ENCODE data around the gene TUBAL3.

The TUBAL3 gene

GRCh38 chr10:5404208-5405041 lies at the start of gene TUBAL3:
TUBAL3 (minus strand) TSS chr10:5404828; CDS start chr10:5404792, 36 bp downstream.
- no peak for FAIRE-seq

DNA sequence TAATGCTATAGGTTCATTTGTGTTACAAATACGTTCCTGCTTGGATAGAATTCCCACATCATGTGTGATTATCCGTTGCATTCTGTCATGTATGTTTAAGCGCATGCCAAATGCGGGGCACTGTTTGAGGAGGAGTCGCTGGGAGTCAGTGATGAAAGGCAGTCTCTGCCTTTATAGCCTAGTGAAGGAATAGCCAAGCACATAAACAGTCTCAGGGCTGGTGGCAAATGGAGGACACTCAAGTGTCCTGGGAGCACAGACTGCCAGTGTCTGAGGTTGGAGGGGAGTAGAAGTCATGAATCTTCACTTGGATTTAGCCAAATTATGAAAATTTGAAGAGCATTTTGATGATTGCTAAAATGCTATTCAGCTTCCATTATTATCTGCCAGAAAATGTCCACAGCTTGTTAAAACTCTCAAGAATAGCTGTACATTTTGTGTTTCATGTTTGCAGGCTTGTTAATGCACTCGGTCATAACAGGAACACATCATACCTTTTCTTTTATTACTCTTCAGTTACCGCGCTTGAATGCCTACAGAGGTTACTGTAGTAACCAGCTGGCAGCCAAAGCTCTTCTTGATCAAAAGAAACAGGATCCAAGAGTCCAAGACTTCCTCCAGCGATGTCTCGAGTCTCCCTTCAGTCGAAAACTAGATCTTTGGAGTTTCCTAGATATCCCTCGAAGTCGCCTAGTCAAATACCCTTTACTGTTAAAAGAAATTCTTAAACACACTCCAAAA lies 49.3 kb upstream of the TUBAL3 start:
- no peak for FAIRE-seq

DNA sequence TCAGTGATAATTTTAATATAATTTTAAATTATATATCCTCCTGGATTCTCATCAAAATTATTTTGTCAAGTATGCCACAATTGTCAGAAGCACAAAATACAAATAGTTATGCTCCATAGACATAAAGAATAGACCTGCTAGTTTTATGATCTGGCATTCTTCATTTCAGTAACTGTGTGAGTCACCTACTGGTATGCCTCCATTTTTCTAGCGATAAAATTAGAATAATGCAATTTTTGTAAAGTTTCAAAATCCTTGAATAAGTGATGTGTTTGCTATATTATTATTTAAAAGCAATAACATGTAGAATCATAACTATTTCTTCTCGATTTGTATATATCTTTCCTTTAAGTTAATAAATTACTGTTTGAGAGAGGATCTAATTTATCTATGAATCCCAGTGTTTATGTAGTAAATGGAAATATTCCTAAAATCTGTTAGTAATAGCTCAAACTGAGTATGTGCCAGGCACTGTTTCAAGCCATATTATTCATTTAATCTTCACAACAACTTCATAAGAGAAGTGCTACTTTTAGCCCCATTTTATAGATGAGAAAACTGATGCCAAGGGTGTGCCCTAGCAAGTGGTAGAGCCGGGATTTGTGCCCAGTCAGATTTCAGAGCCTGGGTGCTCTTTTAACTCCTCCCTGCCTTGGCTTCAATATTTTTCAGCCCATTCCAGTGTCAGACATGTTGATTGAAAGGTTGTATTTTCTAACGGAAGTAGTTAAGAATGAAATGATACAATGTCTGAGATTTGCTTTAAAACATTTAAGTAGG lies 46.2 kb upstream of the TUBAL3 start:
- FAIRE-seq, result peak; percentile 9

DNA sequence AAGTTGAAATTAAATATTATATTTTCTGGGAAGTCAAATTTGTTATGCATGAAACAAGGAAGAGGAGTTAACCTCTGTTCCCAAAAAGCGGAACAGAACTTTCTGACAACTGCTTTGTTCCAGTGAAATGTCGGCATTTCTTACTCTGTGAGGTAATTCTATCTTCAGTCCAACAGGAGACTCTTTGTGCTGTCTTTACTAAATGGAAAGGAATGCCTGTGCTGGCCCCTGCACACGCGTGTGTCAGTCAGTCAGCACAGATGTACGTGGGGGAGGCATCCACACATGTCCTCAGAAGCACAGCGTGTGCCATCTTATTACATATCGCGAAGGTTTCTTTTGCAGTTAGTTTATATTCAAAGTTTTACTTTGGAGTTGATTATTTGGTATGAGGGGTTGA lies 45.2 kb upstream of the TUBAL3 start:
- FAIRE-seq, result no peak

DNA sequence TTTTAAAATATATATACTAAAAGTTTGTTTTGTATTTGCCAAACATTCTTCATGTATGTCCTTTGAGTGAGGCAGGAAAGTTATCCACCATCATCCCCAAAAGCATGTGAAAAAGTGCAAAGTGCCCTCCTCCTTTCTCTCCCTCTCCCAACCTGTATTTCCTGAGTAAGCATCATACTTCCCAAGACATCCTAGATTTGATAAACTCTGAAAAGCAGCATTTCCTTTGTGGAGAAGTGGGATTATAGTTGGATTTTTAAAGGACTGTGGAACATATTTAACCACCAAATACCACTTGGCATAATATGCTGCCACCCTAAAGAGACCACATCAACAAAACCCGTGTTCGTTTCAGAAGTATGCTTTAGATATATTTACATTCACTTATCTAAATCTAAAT lies 44.6 kb upstream of the TUBAL3 start:
- no peak for FAIRE-seq

- FAIRE-seq, result peak; percentile 9
Measured at GRCh38 chr10:5448333-5449001, 43.8 kb upstream of the TUBAL3 start.

DNA sequence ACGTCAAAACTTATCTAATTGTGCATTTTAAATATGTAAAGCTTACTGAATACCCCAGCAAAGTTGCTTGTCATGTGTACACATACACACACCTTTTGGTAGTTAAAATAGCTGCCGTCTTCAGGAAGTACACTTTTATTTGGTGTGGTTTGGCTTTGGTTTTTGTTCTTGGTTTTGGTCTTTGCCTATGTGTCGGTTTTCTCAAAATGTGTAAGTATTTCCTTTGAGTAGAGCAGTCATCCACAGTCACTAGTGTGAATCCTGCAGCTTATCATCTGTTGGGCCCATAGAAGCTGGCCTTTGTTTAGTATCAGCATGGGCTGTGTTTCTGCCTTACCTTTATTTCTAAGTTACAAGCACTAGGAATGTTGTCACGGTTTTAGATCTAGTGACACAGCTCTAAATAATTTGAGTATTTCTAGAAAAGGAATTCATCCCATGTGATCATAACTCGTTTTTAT lies 43.0 kb upstream of the TUBAL3 start:
- FAIRE-seq, result peak; percentile 85

DNA sequence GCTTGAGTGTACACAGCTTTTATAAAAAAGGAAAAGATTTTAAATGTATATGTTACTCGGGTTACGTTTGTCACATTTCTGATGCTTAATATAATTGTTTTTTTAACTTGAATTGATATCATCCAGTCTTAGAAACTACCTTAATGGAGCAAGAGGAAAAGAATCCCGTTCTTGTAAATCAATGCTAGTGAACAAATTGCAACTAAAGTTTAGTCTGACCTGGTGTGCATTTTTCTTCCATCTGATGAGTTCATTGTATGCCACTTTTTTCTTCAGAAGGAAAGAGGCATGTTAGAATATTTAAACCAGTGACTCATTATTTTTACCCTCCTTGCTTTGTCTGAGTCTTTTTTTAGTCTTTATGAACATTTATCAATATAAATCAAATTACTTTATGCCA lies 42.4 kb upstream of the TUBAL3 start:
- FAIRE-seq, result peak; percentile 80

GRCh38 chr10:5446390-5446926 lies 41.8 kb upstream of the TUBAL3 start:
- peak; percentile 87 for FAIRE-seq

DNA sequence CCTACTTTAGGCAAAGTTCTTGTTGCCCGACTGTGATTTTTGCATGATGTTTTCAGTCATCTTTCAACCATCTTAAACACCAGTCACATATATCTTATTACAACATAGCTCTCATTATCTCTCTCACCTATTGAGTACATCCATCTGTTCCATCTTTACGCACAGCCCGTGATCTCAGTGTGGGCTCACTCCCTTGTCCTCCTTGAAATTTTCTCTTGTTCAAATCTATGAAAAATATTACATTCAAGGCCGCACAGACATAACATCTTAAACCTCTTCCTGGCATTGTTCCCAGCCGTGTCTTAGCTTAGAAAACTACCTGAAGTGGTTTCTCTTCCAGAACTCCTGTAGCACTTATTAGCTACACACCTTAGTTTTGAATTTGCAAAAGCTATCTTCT lies 40.4 kb upstream of the TUBAL3 start:
- FAIRE-seq, result no peak

DNA sequence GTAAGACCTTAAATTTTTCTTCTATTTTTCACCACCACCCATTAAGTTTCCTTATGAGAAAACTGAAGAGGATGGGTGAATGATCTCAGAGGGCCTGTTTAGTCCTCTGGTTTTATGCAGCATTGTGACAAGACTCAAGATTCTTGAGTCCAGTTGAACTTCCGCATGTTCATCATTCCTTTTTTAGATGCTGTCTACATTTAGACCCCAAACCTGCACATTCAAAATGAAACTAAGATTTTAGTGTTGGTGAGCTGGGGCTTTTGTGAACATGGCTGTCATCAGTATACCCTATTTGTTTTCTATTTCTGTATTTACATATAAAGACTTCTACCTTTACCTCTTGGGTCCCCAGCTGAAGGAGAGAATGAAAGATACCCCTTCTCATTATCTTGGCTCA lies 38.8 kb upstream of the TUBAL3 start:
- no peak for FAIRE-seq

GRCh38 chr10:5442990-5443370 lies 38.4 kb upstream of the TUBAL3 start:
- no peak for FAIRE-seq

DNA sequence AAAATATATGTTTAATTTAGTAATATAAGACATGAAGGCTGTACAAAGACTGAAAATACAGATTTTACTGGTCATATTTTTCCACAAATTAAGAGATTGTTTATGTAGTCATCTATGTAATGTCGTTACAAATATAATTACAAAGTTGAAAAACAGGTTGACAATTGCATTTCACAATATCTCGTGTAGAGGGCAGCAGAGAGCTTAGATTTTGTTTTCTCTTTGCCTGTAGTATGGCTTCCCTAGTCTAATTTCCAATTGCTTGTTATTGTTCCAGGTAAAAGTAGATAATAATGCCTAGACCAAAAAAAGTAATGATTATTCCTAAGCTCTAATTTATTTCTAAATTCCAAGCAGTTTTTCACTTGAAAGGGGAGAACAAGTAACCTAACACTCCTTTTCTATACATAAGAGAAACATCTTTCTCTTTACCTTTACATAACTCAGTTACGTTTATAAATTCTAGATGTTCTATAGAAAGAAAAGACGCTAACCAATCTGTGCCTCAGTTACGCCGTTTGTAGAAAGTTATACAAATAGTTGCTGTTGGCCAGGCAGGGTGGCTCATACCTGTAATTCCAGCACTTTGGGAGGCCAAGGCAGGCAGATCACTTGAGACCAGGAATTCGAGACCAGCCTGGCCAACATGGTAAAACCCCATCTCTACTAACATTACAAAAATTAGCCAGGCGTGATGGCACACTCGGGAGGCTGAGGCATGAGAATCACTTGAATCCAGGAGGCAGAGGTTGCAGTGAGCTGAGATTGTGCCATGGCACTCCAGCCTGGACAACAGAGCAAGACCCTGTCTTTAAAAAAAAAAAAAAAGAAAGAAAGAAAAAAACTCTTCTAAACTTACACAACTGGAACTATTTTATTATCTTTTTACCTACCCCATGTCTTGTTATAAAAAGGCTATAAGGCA lies 37.7 kb upstream of the TUBAL3 start:
- peak; percentile 98 for FAIRE-seq

GRCh38 chr10:5441106-5441505 lies 36.5 kb upstream of the TUBAL3 start:
- FAIRE-seq, result no peak

- no peak for FAIRE-seq
Measured at GRCh38 chr10:5440206-5440605, 35.6 kb upstream of the TUBAL3 start.

DNA sequence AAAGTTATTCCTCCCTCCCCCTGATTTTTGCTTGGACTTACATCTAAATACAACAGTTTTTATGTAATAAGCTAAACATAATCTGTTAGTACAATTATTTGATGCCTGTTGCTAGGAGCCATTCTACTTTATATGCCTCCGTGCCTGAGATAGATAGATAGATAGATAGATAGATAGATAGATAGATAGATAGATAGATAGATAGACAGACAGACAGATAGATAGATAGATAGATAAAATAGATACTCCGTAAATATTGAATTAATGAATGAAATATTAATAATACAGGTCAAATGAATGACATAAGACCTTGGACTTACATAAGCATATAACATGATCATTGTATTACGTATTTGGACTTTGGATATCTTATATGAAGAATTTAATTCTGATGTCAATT lies 30.7 kb upstream of the TUBAL3 start:
- FAIRE-seq, result no peak

DNA sequence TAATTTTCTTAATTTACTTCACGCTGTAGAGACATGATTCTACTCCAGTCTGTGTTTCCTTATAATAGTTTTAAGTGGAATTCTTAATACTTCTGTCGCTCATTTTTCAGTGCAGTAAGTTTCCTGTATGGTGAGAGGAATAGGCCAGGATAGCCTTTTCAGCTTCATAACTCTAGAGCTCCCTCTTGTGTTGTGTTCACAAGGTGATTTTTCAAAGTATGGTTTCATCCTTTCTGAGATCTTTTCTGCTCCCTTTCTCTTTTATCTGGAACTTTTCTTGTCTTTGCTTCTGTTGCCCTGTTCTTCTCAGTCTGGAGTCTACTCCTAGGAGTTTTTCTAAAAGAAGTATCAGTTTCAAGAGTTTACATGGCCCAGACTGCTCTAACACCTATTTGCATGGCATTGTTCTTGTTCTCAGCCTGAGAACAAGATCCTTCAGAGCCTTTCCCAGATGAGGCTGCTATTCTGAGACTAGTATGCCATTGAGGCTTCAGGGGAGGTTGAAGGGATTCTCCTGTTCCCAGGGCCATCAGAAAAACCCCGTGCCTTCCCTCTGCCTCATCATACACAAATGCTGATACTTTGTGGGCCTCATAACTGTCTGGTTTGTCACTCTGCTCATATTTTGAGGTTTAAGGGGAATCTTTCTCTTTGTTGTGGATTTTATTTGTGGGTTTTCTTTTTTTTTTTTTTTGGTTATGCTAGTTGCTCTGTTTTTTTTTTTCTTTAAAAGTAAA lies 29.6 kb upstream of the TUBAL3 start:
- FAIRE-seq, result peak; percentile 98

DNA sequence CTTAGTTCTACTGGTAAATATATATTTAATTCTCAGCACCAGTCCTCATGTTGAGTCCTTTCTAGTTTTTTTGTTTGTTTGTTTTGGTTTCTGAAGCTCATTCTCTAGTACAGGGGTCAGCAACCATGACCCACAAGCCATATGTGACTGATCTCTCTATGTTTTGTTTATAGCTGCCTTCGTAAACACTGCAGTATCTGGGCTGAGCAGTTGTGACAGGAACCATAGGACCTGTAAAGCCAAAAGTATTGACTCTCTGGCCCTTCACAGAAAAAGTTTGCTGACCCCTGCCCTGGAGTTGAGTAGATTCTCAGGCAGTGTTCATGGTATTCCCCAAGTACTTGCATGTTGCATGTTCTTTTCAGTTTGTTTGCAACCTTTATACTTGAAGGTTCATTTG lies 28.6 kb upstream of the TUBAL3 start:
- no peak for FAIRE-seq

GRCh38 chr10:5428133-5428532 lies 23.5 kb upstream of the TUBAL3 start:
- peak; percentile 38 for FAIRE-seq

DNA sequence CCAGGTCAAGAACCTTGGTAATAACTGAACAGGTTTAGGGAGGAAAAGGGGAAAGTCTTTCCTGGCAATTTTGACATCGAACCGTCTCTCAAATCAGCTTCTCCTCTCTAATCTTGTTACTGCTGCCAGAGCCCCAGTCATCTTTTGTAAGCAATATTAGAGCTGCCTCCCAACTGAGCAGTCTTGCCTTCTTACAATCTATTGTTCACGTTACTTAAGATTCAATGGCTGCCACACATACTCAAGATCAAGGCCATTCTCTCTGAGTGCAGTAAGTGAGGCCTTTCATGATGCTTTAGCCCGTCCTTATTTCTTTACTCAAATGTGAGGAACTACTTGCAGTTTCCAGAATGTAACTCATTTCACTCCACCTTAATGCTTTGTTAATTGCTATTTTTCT lies 20.1 kb upstream of the TUBAL3 start:
- FAIRE-seq, result no peak

- FAIRE-seq, result no peak
Measured at GRCh38 chr10:5423771-5424170, 19.1 kb upstream of the TUBAL3 start.
